ENCODE measurements around the gene CALY.

DNA sequence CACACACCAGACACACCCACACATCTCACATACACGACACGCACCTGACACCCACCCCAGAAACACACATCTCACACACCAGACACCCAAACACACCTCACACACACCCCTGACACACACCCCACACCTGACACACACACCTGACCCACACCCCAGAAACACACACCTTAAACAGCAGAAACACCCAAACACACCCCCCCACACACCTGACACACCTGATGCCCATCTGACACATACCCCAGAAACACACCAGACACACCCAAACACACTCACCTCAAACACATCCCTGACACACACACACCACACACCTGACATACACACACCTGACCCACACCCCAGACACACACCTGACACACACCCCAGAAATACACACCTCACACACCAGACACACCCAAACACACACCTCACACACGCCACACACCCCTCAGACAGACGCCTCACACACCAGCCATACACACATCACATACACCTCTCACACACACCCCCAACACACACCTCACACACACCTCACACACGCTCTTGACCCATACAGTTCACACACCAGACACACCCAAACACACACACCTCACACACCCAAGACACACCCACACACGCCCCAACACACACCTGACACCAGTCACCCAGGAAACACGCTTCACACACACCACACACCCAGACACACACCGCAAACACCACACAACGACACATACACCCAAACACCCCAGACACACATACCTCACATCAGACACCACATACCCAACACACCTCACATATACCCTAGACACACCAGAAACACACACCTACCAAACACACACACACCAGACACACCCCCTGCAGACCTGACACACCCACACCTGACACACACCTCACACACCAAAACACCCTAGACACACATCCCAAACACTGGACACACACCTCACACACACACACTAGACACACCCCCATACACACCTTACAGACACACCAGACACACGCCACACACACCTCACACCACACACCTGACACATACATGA, 1.7 kb upstream of the CALY start:
- TF ChIP-seq POLR2AphosphoS5 (IDR thresholded peaks at IDR 0.05; ENCODE audit: insufficient read depth in 1 of 2, low read depth in 1 of 2) (no peak), POLR2A (IDR thresholded peaks at IDR 0.05) (no peak)
- TF ChIP-seq, protein P1, sequence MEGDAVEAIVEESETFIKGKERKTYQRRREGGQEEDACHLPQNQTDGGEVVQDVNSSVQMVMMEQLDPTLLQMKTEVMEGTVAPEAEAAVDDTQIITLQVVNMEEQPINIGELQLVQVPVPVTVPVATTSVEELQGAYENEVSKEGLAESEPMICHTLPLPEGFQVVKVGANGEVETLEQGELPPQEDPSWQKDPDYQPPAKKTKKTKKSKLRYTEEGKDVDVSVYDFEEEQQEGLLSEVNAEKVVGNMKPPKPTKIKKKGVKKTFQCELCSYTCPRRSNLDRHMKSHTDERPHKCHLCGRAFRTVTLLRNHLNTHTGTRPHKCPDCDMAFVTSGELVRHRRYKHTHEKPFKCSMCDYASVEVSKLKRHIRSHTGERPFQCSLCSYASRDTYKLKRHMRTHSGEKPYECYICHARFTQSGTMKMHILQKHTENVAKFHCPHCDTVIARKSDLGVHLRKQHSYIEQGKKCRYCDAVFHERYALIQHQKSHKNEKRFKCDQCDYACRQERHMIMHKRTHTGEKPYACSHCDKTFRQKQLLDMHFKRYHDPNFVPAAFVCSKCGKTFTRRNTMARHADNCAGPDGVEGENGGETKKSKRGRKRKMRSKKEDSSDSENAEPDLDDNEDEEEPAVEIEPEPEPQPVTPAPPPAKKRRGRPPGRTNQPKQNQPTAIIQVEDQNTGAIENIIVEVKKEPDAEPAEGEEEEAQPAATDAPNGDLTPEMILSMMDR (IDR thresholded peaks at IDR 0.05): no peak

Data from vagina (tissue), 2 donors.